IMR-90 (cell line): ENCODE measurements around the gene NELFE. TPM values are rescaled to one million over a fixed set of nuclear protein-coding genes. Genes with fewer than 3 reads are reported as not detected.

Source experiments
- ATAC-seq: fragments of 200-7000 bp; cut with Tn5 transposase; 2 replicates; pipeline ENCODE4 v1.9.1; 2020; ENCODE audit warnings: low read depth, mild to moderate bottlenecking, moderate library complexity
- BruUV-seq: library from RNA; stranded (reverse); fragments of 400-500 nt; replicated peaks from 2 replicates; lab custom pipeline; 2021; lab: Mats Ljungman, UMichigan
- CTCF ChIA-PET: fragments of 300-600 bp; formaldehyde crosslinking; extraction: SDS; loops from one replicate; lab custom pipeline; 2021; ENCODE audit warnings: antibody characterized with exemption; lab: Yijun Ruan, JAX
- POLR2A ChIA-PET: fragments of 300-600 bp; sonication (Branson Sonifier 250); formaldehyde crosslinking; loops from one replicate; lab custom pipeline; 2022; ENCODE audit warnings: antibody characterized with exemption; ENCODE audit not compliant: unreplicated experiment; lab: Charles Lee
- DNase-seq: peaks from one replicate; pipeline ENCODE4 v3.0.0; 2013
- H2AFZ ChIP-seq: replicated peaks from 2 replicates; pipeline ENCODE3; 2013; ENCODE audit warnings: low read length, mild to moderate bottlenecking; ENCODE audit not compliant: poor library complexity
- H2AK5ac ChIP-seq: 2 replicates; pipeline ENCODE4 v1.6.1; 2013; ENCODE audit warnings: low read depth, low read length, inconsistent platforms
- H2AK9ac ChIP-seq: replicated peaks from 2 replicates; pipeline ENCODE3; 2013; ENCODE audit warnings: mild to moderate bottlenecking, low read depth, low read length, moderate library complexity; ENCODE audit not compliant: poor library complexity
- H2BK120ac ChIP-seq: 2 replicates; pipeline ENCODE4 v1.6.1; 2013; ENCODE audit warnings: low read depth, low read length, inconsistent platforms
- H2BK15ac ChIP-seq: 3 replicates; pipeline ENCODE4 v1.6.1; 2013; ENCODE audit warnings: low read depth, low read length, inconsistent platforms
- H2BK20ac ChIP-seq: 2 replicates; pipeline ENCODE4 v1.6.1; 2013; ENCODE audit warnings: low read depth, mild to moderate bottlenecking, inconsistent platforms, low read length, moderate library complexity
- H2BK5ac ChIP-seq: 2 replicates; pipeline ENCODE4 v1.6.1; 2013; ENCODE audit warnings: mild to moderate bottlenecking, low read depth, low read length, inconsistent platforms; ENCODE audit not compliant: poor library complexity, severe bottlenecking
- H3K14ac ChIP-seq: replicated peaks from 2 replicates; pipeline ENCODE4 v1.6.1; 2013; ENCODE audit warnings: low read depth, low read length, inconsistent platforms
- H3K18ac ChIP-seq: 2 replicates; pipeline ENCODE4 v1.6.1; 2013; ENCODE audit warnings: low read depth, low read length, control low read depth
- H3K23ac ChIP-seq: 2 replicates; pipeline ENCODE4 v1.6.1; 2013; ENCODE audit warnings: low read depth, low read length, inconsistent platforms
- H3K27ac ChIP-seq: 2 replicates; pipeline ENCODE4 v1.5.1; 2013; ENCODE audit warnings: mild to moderate bottlenecking, control low read depth, low read length; ENCODE audit not compliant: insufficient read depth
- H3K27me3 ChIP-seq: 2 replicates; pipeline ENCODE4 v1.6.1; 2013; ENCODE audit warnings: low read length; ENCODE audit not compliant: control insufficient read depth, insufficient read depth
- H3K36me3 ChIP-seq: 2 replicates; pipeline ENCODE4 v1.6.1; 2013; ENCODE audit warnings: low read length, mixed read lengths; ENCODE audit not compliant: control insufficient read depth, insufficient read depth
- H3K4ac ChIP-seq: 2 replicates; pipeline ENCODE4 v1.6.1; 2013; ENCODE audit warnings: low read depth, low read length, inconsistent platforms
- H3K4me1 ChIP-seq: 2 replicates; pipeline ENCODE4 v1.6.1; 2013; ENCODE audit warnings: low read length, mixed read lengths; ENCODE audit not compliant: control insufficient read depth, insufficient read depth
- H3K4me2 ChIP-seq: 2 replicates; pipeline ENCODE4 v1.6.1; 2013; ENCODE audit warnings: low read depth, mild to moderate bottlenecking, control low read depth, low read length, moderate library complexity
- H3K4me3 ChIP-seq: 2 replicates; pipeline ENCODE4 v1.5.1; 2013; ENCODE audit warnings: low read depth, mild to moderate bottlenecking, control low read depth, low read length, moderate library complexity; ENCODE audit not compliant: insufficient read depth
- H3K56ac ChIP-seq: 2 replicates; pipeline ENCODE4 v1.6.1; 2013; ENCODE audit warnings: low read length, inconsistent platforms; ENCODE audit not compliant: insufficient read depth; ENCODE audit errors: extremely low read depth
- H3K79me1 ChIP-seq, 2 experiments: 2 replicates each; pipeline ENCODE4 v1.6.1; 2013; ENCODE audit warnings: low read length in 2 of 2, inconsistent platforms in 1 of 2, low read depth in 1 of 2
- H3K9ac ChIP-seq: 2 replicates; pipeline ENCODE4 v1.6.1; 2013; ENCODE audit warnings: low read depth, low read length, control low read depth
- H3K9me1 ChIP-seq: 2 replicates; pipeline ENCODE4 v1.6.1; 2013; ENCODE audit warnings: low read length, inconsistent platforms; ENCODE audit not compliant: insufficient read depth
- H3K9me3 ChIP-seq: 2 replicates; pipeline ENCODE4 v1.6.1; 2013; ENCODE audit warnings: low read length; ENCODE audit not compliant: control insufficient read depth, insufficient read depth
- H4K20me1 ChIP-seq: 2 replicates; pipeline ENCODE4 v1.6.1; 2013; ENCODE audit warnings: low read length, inconsistent platforms; ENCODE audit not compliant: insufficient read depth
- H4K5ac ChIP-seq: 2 replicates; pipeline ENCODE4 v1.6.1; 2013; ENCODE audit warnings: mild to moderate bottlenecking, low read depth, low read length, control low read depth
- H4K8ac ChIP-seq, 2 experiments: 2 replicates each; pipeline ENCODE4 v1.6.1; 2013; ENCODE audit warnings: low read depth in 2 of 2, low read length in 2 of 2, control low read depth in 1 of 2, inconsistent platforms in 1 of 2
- H4K91ac ChIP-seq: 2 replicates; pipeline ENCODE4 v1.6.1; 2013; ENCODE audit warnings: low read depth, low read length, inconsistent platforms; ENCODE audit not compliant: insufficient read depth
- BHLHE40 ChIP-seq: fragments of 150-350 bp; IDR thresholded peaks from 2 replicates; pipeline ENCODE4 v1.6.1; 2016; ENCODE audit warnings: mild to moderate bottlenecking, low read depth, low read length
- CEBPB ChIP-seq: IDR thresholded peaks from 2 replicates; pipeline ENCODE4 v1.6.1; 2012; ENCODE audit warnings: low read depth, low read length, improper control_type of control experiment
- CHD1 ChIP-seq: IDR thresholded peaks from 2 replicates; pipeline ENCODE4 v1.6.1; 2012; ENCODE audit warnings: low read depth, low read length, improper control_type of control experiment
- CTCF ChIP-seq: conservative IDR thresholded peaks from 2 replicates; pipeline ENCODE4 v1.5.1; 2012; ENCODE audit warnings: mild to moderate bottlenecking, low read depth, low read length, improper control_type of control experiment
- ELK1 ChIP-seq: fragments of 150-350 bp; IDR thresholded peaks from 2 replicates; pipeline ENCODE4 v1.6.1; 2016; ENCODE audit warnings: low read depth, mild to moderate bottlenecking, low read length, moderate library complexity, borderline replicate concordance
- FOS ChIP-seq: fragments of 150-350 bp; IDR thresholded peaks from 2 replicates; pipeline ENCODE4 v1.6.1; 2016; ENCODE audit warnings: low read depth, low read length
- MAFK ChIP-seq: IDR thresholded peaks from 2 replicates; pipeline ENCODE4 v1.6.1; 2012; ENCODE audit warnings: low read depth, low read length, improper control_type of control experiment
- MAZ ChIP-seq: IDR thresholded peaks from 2 replicates; pipeline ENCODE4 v1.6.1; 2012; ENCODE audit warnings: low read depth, mild to moderate bottlenecking, low read length, improper control_type of control experiment, moderate library complexity, borderline replicate concordance
- MXI1 ChIP-seq: IDR thresholded peaks from 2 replicates; pipeline ENCODE4 v1.6.1; 2012; ENCODE audit warnings: low read depth, mild to moderate bottlenecking, low read length, moderate library complexity, borderline replicate concordance
- NFE2L2 ChIP-seq: fragments of 150-350 bp; IDR thresholded peaks from 2 replicates; pipeline ENCODE4 v1.6.1; 2016; ENCODE audit warnings: low read depth, mild to moderate bottlenecking, low read length
- POLR2A ChIP-seq: IDR thresholded peaks from 2 replicates; pipeline ENCODE4 v1.6.1; 2012; ENCODE audit warnings: mild to moderate bottlenecking, low read depth, low read length
- RAD21 ChIP-seq: IDR thresholded peaks from 2 replicates; pipeline ENCODE4 v1.6.1; 2012; ENCODE audit warnings: low read length, improper control_type of control experiment
- RCOR1 ChIP-seq: IDR thresholded peaks from 2 replicates; pipeline ENCODE4 v1.6.1; 2012; ENCODE audit warnings: mild to moderate bottlenecking, low read length, improper control_type of control experiment; ENCODE audit not compliant: insufficient replicate concordance
- RFX5 ChIP-seq: IDR thresholded peaks from 2 replicates; pipeline ENCODE4 v1.8.0; 2012; ENCODE audit warnings: low read depth, mild to moderate bottlenecking, low read length, moderate library complexity
- SMC3 ChIP-seq: fragments of 150-350 bp; IDR thresholded peaks from 2 replicates; pipeline ENCODE4 v1.6.1; 2016; ENCODE audit warnings: low read depth, mild to moderate bottlenecking, antibody characterized with exemption, low read length, moderate library complexity
- USF2 ChIP-seq: fragments of 150-350 bp; IDR thresholded peaks from 2 replicates; pipeline ENCODE4 v1.6.1; 2017; ENCODE audit warnings: mild to moderate bottlenecking, antibody characterized with exemption, low read length, low read depth
- WGBS, 2 experiments: methylation state at CpG; one replicate each; pipeline versions ENCODE4 v1.1.5 to v1.1.7; 2013; ENCODE audit warnings: missing lambda C conversion rate in 2 of 2; ENCODE audit not compliant: insufficient read length in 1 of 2; ENCODE audit errors: extremely low coverage in 2 of 2; 5-methylcytosine and 5-hydroxymethylcytosine counted together
- dilution Hi-C: fragments of 300-500 bp; cut with HindIII; formaldehyde crosslinking; loops from one replicate; pipeline ENCODE4 v1.14.3; 2018; ENCODE audit warnings: low sequenced_read_pairs; ENCODE audit not compliant: unreplicated experiment
- in situ Hi-C: fragments of 300-500 bp; cut with MboI; formaldehyde crosslinking; loops from 3 replicates; pipeline ENCODE4 v1.14.3; 2019; ENCODE audit warnings: low sequenced_read_pairs, inconsistent platforms, mixed read lengths
- intact Hi-C: fragments of 100-400 bp; cut with micrococcal nuclease; formaldehyde crosslinking; loops from 2 replicates; pipeline ENCODE4 v1.10.0; 2022
- polyA plus RNA-seq, 3 experiments: library from polyadenylated mRNA; depleted of rRNA; stranded (reverse); fragments of >200 nt; gene quantifications; 2 replicates each; pipeline ENCODE4 v1.2.3, GENCODE V29; 2012; ENCODE audit warnings: low replicate concordance in 1 of 3
- total RNA-seq: library from RNA; depleted of rRNA; stranded (reverse); fragments of >200 nt; gene quantifications from 2 replicates; pipeline ENCODE4 v1.2.3, GENCODE V29; 2012

Gene NELFE
- total and polyA plus RNA-seq, 2 of the 4 experiments (the other 2 are of a cell fraction): 63.6 to 76.0 TPM

- no peaks in the 10 kb centered on the region for H3K9me3 ChIP-seq
- H4K91ac ChIP-seq: no peak overlapping the region
- TF ChIP-seq BHLHE40 (no peak), CTCF (no peak), ELK1 (no peak), RFX5 (no peak), MAFK (no peak), CEBPB (no peak), POLR2A (no peak), RAD21 (no peak), NFE2L2 (no peak), CHD1 (no peak), RCOR1 (no peak), MAZ (no peak), MXI1 (no peak), SMC3 (no peak), FOS (no peak), USF2 (no peak)
- 97% methylated on average over 12 of the region's 13 CpGs; no CpG with 5 or more reads in 1 of the 2 experiments for WGBS, 2 experiments
- no peaks in the 10 kb centered on the region for H3K27me3 ChIP-seq
- H2BK15ac ChIP-seq: no peak overlapping the region
- no TSS peak for BruUV-seq
- in situ Hi-C loops (no loop called here), dilution Hi-C loops (no loop called here), intact Hi-C loops (no loop called here)
- H2AK9ac ChIP-seq: no peak overlapping the region
- H3K4me1 ChIP-seq: peaks cover 2% of the 10 kb centered on the region; the same call in 1 of the 2 replicates
- H4K20me1 ChIP-seq: no peaks in the 10 kb centered on the region
- no peak overlapping the region for H3K23ac ChIP-seq
- no peak overlapping the region for H3K4ac ChIP-seq
- no peaks in the 10 kb centered on the region; the same call in 1 of the 2 replicates for H3K9me1 ChIP-seq
- H2BK120ac ChIP-seq: no peak overlapping the region
- no peak overlapping the region for H3K27ac ChIP-seq
- no peak overlapping the region for H3K14ac ChIP-seq
- peaks cover 79% of the 10 kb centered on the region for H3K36me3 ChIP-seq
- ATAC-seq: no peak
- no peak overlapping the region for H3K9ac ChIP-seq
- H3K79me1 ChIP-seq: peaks cover 4 to 24% of the 10 kb centered on the region in 2 experiments; a peak in 3 of 4 replicates
- no peak overlapping the region for H2BK20ac ChIP-seq
- ChIA-PET CTCF (no interaction called here), POLR2A (no interaction called here)
- no peak overlapping the region for H4K5ac ChIP-seq
- no peak overlapping the region for H3K4me2 ChIP-seq
- no peak overlapping the region for H2AFZ ChIP-seq
- no peak overlapping the region for H3K4me3 ChIP-seq
- H3K56ac ChIP-seq: no peak overlapping the region
- DNase-seq: no peak
- no peak overlapping the region for H3K18ac ChIP-seq
- no peak overlapping the region for H2AK5ac ChIP-seq
- H4K8ac ChIP-seq: no peak overlapping the region
- no peak overlapping the region for H2BK5ac ChIP-seq
Measured at GRCh38 chr6:31965700-31966099, 6.9 kb upstream of the NELFE start.
